Stimulated activated CD8-positive, alpha-beta memory T cell treated with anti-CD3 and anti-CD28 coated beads, Interleukin-4, amount 100 ng/mL, for 4 hours (primary cell): ENCODE data around the gene STX11.

Experiments
- DNase-seq, 2 donors: peaks; one replicate each; pipeline ENCODE4 v3.0.0-alpha.2; 2020; ENCODE audit warnings: low read depth in 2 of 2, low spot score in 1 of 2

STX11 gene

DNA sequence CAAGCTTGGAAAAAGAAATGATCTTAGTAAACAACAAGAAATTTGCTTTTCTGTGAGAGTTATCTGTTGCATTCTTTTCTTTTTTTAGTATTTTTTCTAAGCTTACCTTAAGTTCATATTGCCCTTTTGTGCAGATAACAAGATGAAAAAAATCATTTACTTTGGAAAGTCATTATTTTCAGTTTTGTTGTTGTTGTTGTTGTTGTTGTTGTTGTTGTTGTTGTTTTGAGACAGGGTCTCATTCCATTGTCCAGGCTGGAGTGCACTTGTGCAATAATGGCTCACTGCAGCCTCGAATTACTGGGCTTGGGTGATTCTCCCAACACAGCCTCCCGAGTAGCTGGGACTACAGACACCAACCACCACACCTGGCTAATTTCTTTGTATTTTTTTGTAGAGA, 8.8 kb upstream of the STX11 start:
- no peak for DNase-seq

DNA sequence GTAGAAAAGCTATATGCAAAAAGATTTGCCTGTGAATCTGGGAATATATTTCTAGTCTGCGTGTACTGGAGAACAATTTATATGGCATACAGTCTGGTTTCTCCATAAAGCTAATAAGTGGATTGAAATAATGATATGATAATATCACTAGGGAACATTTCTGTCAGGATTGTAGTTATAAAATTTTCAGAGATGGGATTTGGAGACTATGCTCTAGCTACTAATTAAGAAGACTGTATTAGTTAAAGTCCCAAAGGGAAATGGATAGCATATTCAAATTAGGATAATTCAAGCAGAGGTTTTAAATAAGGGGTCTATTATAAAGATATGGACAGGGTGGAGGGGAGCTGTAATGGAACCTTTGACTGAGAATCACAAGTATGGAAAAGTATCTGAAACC, 7.2 kb upstream of the STX11 start:
- DNase-seq = no peak

GRCh38 chr6:144143878-144144277, 6.4 kb upstream of the STX11 start:
- DNase-seq = no peak

GRCh38 chr6:144144996-144145395, 5.3 kb upstream of the STX11 start:
- no peak for DNase-seq

DNA sequence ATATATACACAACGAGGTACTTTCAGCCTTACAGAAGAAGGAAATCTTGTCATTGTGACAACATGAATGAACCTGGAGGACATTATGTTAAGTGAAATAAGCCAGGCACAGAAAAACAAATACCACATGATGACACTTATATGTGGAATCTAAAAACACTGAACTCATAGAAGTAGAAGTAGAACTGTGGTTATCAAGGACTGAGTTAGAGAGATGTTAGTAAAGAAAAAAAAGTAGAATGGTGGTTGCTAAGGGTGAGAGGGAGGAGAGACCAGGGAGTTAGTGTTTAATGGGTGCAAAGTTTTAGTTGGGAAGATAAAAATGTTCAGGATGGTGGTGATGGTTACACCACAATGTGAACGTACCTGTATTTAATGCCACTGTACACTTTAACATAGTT, 4.8 kb upstream of the STX11 start:
- no peak for DNase-seq

DNA sequence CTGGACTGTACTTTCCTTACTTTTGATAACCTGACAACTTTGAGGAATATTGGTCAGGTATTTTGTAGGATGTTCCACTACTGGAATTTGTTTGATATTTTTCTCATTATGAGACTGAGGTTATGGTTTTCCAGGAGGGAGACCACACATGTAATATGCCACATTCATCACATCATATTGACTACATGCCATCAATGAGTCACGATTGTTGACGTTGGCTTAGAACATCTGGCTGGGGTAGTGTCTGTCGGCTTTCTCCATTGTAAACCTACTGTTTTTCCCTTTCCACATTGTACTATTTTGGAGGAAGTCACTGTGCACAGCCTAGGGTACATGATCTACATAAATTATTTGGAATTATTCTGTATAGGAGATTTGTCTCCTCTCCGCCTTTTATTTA, 1.4 kb upstream of the STX11 start:
- no peak for DNase-seq

DNA sequence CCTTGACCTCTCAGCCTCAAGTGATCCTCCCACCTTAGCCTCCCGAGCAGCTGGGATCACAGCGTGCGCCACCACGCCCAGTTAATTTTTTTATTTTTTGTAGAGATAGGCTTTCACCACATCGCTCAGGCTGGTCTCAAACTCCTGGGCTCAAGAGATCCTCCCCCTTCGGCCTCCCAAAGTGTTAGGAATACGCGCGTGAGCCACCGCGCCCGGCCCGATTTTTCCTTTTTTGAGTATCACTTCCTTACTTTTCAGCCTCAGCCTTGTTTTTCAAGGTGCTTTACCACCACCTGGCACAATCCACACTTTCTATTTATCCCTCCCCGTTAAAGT, 791 bp upstream of the STX11 start:
- DNase-seq = no peak

GRCh38 chr6:144150710-144151657, 667 bp downstream of the STX11 start:
- DNase-seq = peak; percentile 24 to 32

- DNase-seq = no peak
These were observed 2.1 kb downstream of the STX11 start for GRCh38 chr6:144152334-144152900.

- no peak for DNase-seq
These were observed 2.9 kb downstream of the STX11 start for GRCh38 chr6:144153260-144153659.

DNA sequence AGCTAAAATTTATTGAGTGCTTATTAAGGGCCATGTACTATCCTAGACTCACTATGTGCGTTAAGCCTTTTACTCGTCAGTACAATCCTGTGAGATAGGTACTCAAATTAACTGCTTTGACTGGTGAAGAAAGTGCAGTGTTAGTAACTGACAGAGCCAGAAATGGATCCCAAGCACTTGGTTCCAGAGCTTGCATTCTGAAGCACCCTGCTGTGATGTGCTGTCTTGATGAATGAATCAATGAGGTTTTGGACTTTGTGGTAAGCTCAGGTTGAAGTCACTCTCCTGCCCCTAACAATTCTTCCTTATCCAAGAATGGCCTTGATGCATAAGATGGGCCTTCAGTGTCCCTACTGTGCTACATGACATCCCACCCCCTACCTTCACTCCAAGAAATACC, 3.7 kb downstream of the STX11 start:
- DNase-seq = no peak

DNA sequence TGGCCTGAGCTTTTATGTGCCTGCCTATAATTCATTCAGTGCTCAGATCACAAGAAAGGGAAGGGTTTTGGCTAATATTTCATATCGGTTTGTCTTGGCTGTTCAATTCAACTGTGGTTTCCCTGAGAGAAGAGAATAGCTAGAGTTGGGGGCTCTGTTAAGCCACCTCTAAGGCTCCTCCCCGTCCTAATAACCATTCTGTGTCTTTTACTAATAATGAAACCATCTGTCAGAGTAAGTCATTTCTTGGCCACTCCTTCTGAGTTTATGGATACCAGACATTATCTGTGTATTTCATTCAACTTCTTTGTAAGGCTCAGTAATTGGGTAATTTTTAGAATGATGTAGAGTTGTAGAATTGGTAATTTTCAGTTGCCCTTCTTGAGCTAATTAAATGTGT, 5.2 kb downstream of the STX11 start:
- no peak for DNase-seq

- DNase-seq = no peak
These were observed 6.0 kb downstream of the STX11 start for GRCh38 chr6:144156338-144156737.

- no peak for DNase-seq
These were observed 6.7 kb downstream of the STX11 start for GRCh38 chr6:144156991-144157390.

DNA sequence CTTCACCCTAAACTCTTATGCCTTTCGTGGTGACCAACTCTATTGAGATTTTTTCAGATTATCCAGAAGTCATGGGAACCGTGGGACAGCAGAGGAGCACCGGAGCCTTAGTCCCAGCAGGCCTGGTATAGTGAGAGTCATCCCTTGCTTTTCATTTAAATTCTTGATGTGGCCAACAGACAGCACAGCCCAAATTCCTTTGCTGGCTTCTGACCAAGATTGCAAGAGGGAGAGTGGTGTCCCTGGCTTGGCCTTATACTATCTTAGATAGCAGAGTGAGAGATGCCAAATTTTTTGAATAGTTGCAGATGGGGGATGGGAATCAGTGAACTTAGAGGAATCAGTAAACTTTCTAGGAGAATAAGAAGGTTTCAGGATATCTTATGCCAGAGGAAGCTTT, 7.8 kb downstream of the STX11 start:
- no peak for DNase-seq

DNA sequence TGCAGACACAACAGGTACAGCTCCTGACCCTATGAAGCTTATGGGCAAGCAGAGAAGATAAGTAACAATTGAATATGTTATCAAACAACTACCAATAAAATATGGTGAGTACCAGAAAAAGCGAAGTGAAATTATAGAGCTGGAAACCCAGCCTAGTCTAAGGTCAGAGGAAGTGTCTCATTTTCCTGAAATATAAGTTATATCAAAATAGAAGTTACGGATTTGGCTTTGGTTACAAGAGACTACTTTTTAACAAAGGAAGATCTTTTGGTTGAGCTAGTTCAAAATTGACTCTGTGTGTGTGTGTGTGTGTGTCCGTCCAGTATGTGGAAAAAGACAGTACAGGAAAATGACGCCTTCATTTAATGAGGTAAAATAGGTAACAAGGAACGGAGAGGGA, 8.9 kb downstream of the STX11 start:
- DNase-seq = no peak

- DNase-seq = no peak
These were observed 9.4 kb downstream of the STX11 start for GRCh38 chr6:144159742-144160141.

DNA sequence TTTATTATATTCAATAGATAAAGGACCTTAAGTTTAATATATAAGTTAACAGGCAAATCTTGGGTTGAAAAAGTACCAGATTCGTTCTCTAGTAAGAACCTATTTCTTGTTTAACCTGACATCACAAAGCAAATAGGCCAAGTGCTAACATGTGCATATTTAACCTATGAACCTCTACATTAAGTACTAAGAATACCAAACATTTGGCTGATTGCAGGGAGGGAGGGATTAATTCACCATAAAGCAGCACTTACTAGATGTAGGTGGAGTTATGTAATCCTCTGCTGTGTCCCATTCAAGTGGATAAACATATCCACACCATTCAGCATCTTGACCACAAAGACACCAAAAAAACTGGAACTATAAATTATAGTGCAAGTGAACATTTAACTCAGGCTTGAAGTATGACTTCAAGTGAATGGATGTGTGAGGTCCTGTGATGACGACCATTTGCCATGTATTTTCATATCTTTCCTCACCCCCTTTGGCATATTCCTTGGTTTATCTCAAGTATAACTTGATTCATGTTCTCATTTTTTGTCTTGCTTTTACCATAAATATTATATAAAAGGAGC, 10.2 kb downstream of the STX11 start:
- no peak for DNase-seq

GRCh38 chr6:144161975-144162374, 11.7 kb downstream of the STX11 start:
- no peak for DNase-seq

DNA sequence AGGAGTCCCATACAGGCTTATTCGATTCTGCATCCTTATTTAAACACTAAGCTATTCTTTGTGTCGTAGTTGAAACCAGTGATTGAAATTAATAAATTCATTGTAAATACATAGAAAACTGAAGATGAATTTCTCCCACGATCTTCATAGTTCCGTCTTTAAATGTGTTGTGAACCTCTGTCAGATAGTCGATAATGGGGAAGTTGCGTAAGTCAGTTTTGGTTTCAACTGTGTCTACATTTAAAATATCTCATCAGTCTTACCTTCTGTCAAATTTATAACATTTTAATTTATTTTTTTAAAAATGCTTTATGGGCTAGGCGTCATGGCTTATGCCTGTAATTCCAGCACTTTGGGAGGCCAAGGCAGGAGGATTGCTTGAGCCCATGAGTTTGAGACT, 12.7 kb downstream of the STX11 start:
- no peak for DNase-seq

DNA sequence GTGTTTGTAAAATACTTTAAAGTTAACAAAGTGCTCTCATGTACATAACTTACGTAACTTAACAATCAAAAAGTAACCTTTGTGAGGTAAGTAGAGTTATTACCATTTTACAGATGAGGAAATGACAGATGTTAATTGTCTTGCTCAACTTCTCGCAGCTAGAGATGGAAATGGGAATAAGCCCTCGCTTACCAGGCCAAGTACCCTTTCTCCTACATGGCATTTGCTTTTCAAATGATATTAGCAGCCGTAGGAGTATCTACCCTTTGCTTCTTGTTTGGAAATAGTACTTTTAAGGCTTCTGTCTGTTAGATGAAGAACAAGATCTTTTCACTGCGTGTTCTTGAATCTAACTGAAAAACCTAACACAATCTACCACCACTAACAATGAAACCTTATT, 15.5 kb downstream of the STX11 start:
- no peak for DNase-seq

DNA sequence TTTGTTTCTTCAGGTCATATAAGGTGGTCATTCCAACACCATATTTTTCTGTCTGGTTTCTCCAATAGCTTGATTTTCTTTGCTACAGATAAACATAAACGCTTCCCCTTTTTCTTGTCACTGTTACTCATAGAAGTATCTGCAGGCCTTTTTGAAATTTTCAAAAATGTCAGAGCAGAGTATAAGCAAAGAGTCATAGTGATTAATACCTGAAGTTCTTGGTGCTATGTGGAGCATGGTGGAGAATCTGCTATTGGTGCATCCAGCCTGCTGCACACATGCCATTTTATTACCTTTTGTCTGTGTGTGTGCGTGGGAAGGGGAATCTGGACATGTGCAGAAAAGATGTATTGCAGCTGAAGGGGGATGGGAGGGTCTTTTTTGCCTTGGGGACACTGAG, 19.7 kb downstream of the STX11 start:
- DNase-seq = no peak

DNA sequence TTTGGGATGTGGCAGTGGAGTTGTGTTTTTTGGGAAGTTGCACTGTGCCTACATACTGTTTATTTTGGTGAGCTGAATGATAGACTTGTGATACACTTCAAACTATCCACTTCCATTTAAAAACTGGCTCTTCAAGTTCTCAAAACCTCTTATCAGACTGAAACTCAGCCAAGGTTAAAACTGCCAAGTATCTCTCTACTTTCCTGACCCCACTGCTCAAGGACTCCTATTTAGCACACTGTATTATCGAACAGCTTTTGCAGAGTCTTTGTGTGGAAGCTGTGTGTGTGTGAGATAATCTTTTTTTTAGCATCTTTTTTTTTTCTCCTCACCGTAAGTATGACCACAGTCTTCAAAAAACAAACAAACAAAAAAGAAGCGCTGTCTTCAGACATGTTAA, 21.1 kb downstream of the STX11 start:
- no peak for DNase-seq
